8988T (cell line): Measurements from ENCODE around the gene MYO3B.

ENCODE experiments used
- DNase-seq: peaks from one replicate; pipeline ENCODE4 v3.0.0; 2011

MYO3B gene

GRCh38 chr2:170177950-170178781, at the start of gene MYO3B:
Gene MYO3B (plus strand): TSS chr2:170178147. CDS start chr2:170178288, 141 bp downstream.
- DNase-seq = no peak

GRCh38 chr2:170139276-170139967, 38.5 kb upstream of the MYO3B start:
- DNase-seq = no peak

- no peak for DNase-seq
Measured at GRCh38 chr2:170140561-170140960, 37.4 kb upstream of the MYO3B start.

- no peak for DNase-seq
Measured at GRCh38 chr2:170141865-170142264, 36.1 kb upstream of the MYO3B start.

- DNase-seq = no peak
Measured at GRCh38 chr2:170142502-170142901, 35.4 kb upstream of the MYO3B start.

GRCh38 chr2:170143045-170143717, 34.8 kb upstream of the MYO3B start:
- DNase-seq = no peak

GRCh38 chr2:170144761-170145160, 33.2 kb upstream of the MYO3B start:
- DNase-seq = no peak

GRCh38 chr2:170145191-170145590, 32.8 kb upstream of the MYO3B start:
- no peak for DNase-seq

GRCh38 chr2:170145675-170146432, 32.1 kb upstream of the MYO3B start:
- DNase-seq = no peak

- DNase-seq = no peak
Measured at GRCh38 chr2:170146784-170147183, 31.2 kb upstream of the MYO3B start.

GRCh38 chr2:170147576-170147975, 30.4 kb upstream of the MYO3B start:
- DNase-seq = no peak

GRCh38 chr2:170148161-170148560, 29.8 kb upstream of the MYO3B start:
- DNase-seq = no peak

GRCh38 chr2:170152421-170152820, 25.5 kb upstream of the MYO3B start:
- no peak for DNase-seq

- DNase-seq = no peak
Measured at GRCh38 chr2:170155022-170155722, 22.8 kb upstream of the MYO3B start.

- no peak for DNase-seq
Measured at GRCh38 chr2:170155723-170156253, 22.2 kb upstream of the MYO3B start.

- DNase-seq = no peak
Measured at GRCh38 chr2:170156592-170156991, 21.4 kb upstream of the MYO3B start.

- no peak for DNase-seq
Measured at GRCh38 chr2:170157025-170157684, 20.8 kb upstream of the MYO3B start.

GRCh38 chr2:170159060-170159459, 18.9 kb upstream of the MYO3B start:
- no peak for DNase-seq

- DNase-seq = no peak
Measured at GRCh38 chr2:170161516-170162270, 16.3 kb upstream of the MYO3B start.

- DNase-seq = no peak
Measured at GRCh38 chr2:170162271-170162632, 15.7 kb upstream of the MYO3B start.
